Measurements from ENCODE around the gene THAP4.

The THAP4 gene

DNA sequence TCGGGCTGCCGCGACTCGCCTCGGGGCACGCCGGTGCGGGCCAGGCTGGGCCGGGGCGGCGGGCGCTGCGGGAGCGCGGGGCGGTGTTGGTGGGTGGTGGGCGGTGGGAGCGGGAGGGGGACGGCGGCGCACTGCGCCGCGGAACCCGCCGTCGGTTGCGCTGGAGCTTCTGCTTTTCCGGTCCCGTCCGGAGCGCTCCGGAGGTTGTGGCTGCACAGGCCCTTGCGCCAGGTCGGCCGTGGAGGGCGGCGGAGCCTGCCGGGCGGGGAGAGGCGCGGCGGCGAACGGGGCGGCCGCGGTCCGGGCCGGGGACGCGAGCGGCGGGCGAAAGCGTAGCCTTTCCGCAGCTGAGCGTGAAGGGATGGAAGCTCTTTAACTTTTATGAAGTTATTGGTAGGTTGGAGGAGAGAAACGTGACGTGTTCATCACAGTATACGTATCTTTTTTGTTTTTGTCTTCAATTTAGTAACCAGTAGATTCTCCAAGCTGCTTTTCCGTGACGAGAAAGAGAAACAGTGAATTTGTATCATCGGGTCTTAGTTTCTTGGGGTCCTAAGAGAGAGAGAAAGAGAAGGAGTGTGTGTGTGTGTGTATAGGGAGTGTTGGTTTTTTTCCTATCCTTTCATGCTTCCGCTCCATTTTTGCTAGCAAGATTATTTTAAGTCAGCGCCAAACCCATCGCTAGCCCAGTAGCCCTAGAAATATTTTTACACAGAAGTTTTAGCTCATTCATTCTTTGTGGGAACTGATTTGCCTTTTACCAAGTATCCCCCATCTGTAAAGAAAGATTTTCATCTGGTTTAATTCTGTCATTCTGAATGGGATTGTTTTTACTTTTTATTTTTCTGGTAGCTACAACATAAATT lies 1.1 kb upstream of the THAP4 start:
- FAIRE-seq: no peak

DNA sequence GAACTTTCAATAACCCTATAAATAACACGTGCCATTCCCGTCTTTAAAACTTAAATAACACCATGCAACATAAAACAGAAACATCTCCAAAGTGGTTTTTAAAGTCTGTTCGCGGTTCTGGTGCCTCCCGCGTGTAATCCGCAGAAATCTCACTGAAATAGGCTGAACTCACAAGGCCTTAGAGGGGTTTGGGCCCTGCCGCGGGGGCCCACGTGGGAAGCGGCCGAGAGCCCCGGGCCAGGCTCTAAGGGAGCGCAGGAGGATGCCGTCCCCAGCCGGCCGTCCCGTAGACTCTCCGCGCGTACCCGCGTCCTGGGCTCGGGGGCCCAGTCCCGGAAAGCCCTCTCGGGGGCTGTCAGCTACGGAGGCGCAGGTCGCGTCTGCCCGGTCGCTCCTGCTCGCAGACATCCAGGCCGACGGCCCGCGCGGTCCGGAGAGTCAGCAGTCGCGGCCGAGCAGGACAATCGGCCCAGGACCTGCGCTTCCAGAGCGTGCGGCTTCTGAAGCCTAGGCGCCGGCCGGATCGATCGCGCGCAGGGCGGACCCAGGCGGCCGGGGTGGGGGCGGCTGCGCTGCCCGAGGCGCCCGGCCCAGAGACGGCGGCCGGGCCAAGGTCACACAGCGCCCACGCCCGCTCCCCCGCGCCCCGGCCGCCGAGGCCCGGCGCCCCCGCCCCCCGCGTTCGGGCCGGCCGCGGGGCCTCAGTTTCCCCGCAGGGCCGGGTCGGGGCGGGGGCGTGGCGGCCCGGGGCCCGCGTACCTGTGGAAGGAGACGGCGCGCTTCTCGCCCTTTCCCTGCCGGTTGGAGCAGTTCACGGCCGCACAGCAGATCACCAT lies 558 bp downstream of the THAP4 start:
- FAIRE-seq: no peak

DNA sequence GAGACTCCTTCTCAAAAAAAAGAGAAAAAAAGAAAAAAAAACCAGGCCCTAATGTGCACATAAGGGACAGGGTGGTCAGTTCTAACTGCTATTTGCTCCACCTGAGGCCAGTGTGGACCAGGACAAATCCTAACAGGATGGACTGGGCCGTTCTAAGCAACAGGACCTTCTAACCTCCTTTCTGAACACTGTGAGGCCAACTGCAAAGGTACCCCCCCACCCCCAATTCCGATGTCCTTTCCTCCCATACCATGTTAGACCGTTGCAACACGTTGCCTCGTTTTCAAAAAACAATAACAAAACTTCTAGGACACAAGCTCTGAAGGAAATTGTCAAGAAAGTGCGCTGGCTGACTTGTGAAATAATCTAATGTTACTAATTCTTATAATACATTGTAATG lies 1.2 kb downstream of the THAP4 start:
- no peak for FAIRE-seq

DNA sequence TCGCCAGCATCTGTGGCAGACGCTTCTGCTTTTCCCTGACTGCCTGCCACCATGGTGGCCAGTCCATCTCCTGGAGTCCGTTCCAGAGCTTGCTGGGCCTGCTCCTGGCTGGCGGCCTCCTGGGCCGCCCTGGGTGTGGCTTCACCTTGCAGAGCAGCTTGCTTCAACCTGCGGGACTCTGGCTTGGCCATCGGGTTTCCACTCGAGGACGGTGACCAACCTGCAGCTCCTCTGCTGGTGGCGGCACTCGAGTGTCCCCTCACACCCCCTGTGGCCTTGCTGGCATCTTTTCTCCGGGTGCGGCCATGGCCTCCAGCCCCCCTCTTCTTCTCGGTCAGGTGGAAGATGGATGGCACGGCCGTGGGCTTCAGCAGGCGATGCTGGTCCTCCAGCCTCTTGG lies 3.4 kb downstream of the THAP4 start:
- FAIRE-seq: no peak

DNA sequence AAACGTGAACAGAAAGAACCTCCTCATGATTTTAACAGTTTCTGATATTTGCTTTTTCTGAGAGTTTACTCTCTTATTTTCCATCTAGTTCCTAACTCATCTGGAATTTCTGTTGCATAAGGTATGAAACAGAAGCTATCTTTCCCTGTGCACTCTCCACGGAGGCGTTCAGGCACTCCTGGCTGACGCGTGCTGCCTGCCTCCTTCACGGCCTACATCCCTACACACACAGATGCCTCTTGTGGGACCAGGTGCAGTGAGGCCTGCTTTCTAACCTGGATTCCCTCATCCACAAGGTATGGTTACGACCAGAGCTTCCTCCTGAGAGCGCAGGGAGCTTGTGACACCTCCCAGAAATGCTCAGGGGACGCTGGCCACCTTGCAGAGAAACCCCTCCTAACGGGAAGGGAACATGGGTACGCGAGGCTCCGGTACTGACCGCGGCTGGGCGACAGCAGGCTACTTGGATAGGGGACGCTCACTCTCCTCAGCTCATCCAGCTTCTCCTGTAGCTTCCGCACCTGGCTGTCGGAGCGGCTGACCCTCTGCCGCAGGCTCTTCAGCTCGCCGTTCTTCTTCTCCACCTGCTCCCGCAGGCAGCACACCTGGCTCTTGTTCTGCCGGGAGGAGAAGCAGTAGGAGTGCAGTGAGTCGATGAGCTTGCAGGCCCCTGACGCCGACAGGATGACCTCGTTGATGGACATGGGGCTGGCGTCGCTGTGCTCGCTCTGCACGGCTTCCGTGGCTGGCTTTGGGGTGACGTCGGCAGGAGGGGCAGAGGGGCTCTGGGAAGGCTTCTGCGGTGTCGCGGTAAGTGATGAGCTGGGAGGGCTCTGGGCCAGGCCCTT lies 4.3 kb downstream of the THAP4 start:
- FAIRE-seq: no peak

DNA sequence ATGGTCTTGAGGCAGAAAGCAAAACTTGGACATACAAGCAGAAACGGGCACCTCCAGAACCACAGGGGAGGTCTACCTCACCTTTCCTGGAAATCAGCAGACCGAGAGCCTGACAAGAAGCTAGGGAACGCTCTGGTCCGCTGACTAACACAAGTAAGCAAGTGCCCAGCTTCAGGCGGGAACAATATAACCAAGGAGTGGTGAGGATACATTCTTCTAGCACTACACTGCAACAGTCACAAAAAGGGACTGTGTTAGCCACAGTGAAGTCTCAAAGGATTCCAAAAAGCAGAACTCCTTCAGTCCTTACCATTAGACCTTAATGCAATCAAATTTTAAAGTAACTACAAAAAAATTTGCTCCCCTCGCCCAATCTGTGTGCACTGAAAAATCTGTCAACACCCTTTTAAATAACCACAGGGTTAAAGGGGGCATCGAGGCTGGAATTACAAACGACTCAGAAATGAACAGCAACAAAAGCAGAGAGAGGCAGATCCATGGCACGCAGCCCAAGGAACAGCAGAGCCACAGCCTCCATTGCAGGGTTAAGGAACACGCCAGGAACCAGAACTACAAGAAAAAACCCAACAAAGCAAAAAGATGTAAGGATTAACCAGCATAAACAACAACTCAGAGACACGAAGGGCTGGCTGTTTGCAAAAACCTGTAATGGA lies 7.1 kb downstream of the THAP4 start:
- FAIRE-seq: no peak

DNA sequence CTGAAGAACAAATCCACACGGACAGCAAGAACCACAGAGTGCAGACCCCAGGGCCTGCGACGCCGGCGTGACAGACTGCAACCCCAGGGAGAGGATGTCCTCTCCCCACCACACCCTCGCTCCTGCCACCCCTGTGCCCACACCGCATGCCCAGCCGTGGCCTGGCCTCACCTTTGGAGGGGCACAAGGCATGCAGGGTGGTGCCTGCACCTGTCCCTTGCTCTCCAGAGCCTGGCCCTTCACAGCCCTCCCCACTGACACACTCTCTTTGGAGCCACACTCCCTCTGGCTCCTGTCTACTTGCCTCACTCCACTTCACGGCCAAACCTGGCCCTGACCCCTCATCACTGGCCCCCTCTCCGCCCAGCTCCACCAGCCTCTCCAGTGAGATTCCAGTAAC lies 9.3 kb downstream of the THAP4 start:
- no peak for FAIRE-seq

DNA sequence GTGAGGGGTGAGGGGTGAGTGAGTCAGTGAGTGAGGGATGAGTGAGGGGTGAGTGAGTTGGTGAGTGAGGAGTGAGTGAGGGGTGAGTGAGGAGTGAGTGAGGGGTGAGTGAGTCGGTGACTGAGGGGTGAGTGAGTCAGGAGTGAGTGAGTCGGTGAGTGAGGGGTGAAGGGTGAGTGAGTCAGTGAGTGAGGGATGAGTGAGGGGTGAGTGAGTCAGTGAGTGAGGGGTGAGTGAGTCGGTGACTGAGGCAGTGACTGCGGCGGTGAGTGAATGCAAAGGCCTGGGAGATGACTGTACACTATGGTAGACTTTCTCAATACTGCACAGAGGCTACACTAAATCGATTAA lies 16.6 kb downstream of the THAP4 start:
- FAIRE-seq: no peak

DNA sequence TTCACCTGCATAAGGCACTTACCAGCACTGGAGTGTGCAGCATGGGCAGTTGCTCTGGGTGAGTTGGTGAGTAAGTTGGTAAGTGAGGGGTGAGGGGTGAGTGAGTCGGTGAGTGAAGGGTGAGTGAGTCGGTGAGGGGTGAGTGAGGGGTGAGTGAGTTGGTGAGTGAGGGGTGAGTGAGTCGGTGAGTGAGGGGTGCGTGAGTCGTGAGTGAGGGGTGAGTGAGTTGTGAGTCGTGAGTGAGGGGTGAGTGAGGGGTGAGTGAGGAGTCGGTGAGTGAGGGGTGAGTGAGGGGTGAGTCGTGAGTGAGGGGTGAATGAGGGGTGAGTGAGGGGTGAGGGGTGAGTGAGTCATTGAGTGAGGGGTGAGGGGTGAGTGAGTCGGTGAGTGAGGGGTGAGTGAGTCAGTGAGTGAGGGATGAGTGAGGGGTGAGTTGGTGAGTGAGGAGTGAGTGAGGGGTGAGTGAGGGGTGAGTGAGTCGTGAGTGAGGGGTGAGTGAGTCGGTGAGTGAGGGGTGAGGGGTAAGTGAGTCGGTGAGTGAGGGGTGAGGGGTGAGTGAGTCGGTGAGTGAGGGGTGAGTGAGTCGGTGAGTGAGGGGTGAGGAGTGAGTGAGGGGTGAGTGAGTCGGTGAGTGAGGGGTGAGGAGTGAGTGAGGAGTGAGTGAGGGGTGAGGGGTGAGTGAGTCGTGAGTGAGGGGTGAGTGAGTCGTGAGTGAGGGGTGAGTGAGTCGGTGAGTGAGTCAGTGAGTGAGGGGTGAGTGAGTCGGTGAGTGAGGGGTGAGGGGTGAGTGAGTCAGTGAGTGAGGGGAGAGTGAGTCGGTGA lies 17.1 kb downstream of the THAP4 start:
- FAIRE-seq: no peak

DNA sequence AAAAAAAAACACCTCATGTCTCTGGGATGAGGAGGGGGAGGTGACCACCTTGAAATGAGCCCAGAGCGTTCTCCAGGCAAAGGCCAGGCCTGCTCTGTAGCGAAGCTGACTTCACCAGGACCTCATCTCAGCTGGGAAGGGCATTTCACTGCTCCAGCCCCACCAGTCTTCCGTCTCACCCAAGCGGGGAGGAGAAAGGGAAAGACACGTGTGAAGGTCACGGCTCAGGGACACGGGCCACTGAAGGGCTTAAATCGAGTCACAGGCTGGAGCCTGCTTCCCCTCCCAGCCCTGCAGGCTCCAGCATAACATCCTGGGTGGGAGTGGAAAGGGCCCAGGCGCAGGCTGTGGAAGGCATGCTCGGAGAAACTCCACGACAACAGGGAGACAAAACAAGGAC lies 18.1 kb downstream of the THAP4 start:
- FAIRE-seq: no peak

DNA sequence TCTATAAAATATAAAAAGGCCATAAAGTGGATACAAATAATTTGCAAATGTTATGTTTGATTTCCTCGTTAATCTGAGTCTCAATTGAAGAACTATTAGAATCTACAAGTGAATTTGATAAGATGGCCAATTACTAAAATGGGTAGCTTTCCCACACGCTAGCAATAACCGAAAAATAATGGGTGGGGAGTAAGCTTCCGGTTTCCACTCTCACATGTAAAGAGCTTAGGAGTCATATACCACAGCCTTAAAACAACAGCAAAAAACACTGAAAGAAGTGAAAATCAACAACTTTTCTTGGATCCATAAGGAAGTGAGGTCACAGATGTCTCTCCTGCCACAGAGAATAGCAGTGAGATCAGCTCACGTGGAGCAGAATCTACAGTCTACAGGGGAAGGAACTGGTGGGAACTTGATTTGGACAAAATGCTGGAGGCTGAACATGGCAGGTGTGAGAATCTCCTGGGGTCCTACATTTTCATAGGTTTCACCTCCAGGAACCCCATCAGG lies 18.6 kb downstream of the THAP4 start:
- FAIRE-seq: no peak

DNA sequence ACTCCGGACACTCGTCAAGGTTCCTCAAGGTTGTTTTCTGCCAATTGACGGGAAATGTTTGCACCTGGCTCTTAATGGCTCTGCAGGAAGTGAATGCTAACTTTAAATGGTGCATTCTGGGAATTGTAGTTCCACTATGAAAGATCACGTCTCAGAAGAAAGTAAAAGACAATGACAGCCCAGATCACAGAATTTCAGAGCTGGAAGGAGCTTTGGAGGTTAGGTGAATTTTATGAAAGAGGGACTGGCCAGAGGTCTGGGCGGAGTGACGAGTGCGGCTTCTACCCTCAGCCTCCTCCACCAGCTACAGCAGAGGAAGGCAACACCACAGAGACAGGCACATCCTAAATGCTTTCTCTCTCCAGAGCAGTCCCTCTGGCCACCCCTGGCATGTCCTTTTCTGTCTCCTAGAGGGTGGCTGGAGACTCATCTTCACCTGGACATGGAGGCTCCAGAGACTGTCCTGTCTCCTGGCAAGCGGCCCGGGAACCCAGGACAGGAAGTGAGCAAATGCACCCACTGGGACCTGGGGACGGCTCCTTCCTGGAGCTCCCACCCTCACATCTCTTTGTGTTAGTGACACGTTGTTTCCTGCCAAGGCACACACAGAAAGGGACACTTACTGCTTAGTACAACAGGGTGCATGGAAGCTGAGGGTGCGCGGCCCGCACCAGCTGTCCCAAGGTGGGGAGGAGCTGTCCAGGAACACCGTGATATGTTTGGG lies 19.4 kb downstream of the THAP4 start:
- no peak for FAIRE-seq

DNA sequence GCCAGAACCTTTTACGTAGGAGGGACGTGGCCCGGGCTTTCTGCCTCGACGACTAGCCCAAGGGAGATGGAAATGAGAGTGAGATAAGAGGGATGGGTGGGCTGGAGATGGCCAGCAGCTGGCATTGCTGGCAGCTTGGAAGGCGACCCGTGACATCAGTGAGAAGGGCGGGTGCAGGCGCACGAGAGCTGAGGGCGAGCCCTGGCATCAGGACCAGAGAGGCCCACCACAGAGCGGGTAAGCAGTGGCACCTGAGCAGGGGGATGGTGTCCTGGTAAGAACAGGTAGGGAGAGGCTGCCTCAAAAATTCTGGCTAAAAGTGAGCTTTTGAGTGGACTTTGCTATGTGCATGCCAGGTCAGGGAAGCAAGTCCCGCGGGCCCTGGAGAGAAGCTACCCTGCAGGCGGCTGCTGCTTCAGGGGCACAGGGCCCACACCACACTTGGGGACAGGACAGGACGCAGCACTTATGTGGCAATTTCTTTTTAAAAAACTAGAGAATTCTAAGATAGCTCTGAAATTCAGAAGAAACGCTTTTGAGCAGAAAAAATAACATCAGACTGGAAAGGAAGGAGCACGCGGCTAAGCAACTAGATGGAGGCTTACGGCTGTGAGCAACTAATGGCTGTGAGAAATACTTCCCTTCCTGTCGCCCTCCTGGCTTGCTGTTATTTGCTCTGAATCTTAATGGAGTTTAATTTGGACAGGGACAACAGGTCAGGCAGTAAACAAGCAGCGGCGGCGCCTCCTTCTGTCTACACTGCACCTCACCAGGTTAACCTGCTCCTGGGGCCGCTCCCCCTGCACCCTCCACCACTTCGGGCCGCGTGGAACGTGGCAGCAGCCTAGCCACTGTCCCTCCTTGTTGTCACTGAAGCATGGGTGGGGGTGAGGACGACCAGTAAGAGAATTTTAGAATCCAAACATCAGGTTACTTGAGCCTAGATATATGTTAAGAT lies 20.5 kb downstream of the THAP4 start:
- FAIRE-seq: no peak

DNA sequence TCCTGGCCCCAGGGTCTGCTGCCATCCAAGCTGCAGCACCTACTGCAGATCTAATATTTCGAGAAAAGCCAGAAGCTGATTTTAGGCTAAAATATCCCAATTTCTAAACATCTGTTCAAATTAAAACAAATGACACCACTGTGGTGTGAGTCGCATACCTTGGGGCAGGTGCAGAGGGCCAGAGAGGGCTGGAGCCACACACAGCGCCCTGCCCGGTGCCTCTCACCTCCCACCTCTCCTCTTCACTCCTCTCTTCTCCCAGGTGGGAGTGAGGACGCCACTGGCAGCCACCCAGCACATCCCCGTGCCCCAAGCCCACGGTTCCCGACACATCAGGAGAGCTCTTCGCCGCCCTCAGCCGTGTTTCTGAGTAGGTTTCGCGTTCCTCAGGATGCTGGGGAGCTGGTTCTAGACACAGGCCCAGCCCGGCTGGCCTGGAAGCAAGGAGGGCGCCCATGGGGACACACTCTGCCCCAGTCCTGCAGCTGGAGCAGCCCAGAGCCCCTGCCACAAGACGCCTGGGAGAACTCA lies 21.4 kb downstream of the THAP4 start:
- no peak for FAIRE-seq

DNA sequence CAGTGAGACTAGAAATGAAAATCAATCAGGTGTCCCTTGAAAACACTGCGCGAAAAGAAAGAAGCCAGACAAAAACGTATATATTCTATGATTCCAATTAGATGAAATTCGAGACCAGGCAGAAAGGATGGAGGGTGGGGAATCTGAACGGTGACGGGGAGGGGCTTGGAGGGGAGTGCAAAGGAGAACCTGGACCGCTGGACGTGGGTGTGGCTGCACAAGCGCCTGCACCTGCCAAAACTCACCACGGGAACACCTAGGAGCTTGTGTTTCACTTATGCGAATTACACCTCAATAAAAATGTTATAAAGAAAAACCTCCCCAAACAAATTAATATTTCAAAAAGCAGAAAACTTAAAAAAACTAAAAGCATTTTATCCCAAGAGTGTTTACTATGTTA lies 21.9 kb downstream of the THAP4 start:
- no peak for FAIRE-seq

DNA sequence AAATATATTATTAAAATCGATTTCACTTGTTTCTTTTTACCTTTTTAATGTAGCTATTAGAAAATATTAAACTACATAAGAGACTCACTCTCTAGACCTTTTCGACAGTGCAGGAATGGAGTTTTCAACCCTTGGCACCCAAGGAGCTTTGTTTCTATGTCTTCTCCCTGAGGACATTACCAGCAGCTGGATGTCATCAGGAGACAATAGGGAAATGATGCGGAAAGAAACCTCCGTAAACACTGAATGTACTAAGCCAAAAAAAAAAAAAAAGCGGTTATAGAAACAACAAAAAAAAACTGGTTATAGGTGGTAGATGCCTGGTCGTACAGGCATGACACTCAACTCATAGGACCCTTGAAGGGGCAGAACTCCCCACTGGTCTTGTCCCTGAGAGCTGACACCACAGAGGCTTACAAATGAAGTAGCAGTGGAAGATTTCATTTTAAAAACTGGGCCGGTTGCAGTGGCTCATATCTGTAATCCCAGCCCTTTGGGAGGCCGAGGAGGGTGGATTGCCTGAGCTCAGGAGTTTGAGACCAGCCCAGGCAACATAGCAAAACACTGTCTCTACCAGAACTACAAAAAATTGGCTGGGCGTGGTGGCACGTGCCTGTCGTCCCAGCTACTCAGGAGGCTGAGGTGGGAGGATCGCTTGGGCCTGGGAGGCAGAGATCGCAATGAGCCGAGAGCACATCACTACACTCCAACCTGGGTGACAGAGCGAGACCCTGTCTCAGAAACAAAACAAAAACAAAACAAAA lies 23.8 kb downstream of the THAP4 start:
- no peak for FAIRE-seq

DNA sequence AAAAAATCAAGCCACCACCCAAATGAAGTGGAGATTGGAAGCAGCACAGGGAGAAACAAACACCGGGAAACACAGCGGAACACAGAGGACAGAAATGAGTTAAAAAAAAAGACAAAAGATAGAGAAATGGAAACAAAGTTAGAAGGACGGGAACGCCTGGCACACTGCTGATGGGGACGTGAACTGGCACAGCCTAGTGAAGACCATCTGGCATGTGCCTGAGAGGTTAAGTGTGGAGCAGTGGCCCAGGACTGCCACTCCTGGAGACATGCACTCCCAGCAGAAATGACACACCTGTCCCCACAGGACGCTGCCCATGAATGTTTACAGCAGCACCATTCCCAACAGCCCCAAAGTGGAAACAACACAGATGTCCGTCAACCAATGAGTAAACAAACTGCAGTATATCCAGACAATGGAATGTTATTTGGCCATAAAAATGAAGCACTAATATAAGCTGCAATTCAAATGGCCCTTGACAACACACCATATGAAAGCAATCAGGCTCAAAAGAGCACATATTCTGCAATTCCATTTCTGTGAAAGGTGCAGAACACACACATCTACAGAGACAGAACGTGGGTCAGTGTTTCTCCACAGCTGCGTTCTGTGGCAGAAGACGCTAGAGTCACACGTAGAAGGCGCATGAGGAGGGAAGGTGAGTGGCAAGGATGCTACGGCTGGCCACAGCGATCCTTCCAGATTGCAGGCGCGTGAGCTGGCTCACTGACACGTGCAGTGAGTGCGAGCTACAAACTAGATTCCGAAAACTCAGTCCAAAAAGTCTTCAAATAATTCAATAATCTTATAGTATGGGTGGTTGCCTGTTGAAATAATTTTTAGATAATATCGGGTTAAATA lies 24.6 kb downstream of the THAP4 start:
- no peak for FAIRE-seq

DNA sequence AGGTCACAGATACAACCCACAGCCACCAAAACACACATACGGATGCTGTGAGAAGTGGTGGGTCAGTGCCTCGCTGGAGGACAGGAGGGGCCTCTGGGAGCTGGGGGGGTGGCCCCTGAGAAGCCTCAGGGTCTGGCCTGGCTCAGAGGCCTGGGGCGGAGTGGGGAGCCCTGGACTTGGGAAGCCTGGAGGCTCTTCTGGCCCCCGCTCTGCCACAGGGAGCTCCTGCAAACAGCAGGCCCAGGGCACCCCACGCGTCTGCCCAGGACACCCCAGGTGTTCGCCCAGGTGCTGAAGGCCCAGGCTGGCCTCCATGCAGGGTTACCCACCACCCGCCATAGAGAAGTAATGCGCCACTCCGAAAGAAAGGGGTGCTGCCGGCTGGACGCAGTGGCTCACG lies 25.9 kb downstream of the THAP4 start:
- FAIRE-seq: no peak
